ENCODE data around the gene CEP68. TPM values are rescaled to one million over a fixed set of nuclear protein-coding genes. Genes with fewer than 3 reads are reported as not detected.
"Not testable (repeated sequence)": the region's sequence is repeated elsewhere in the genome, so short reads cannot be mapped to it uniquely, and the experiment has no call there.

Gene CEP68
- total and polyA plus RNA-seq, 11 donors = 6.5 to 26.8 (median 16.4) TPM

- 60 to 72% (median 67%) methylated on average over 5 of the region's 5 CpGs for WGBS, 4 donors
- Histone ChIP-seq H3K36me3 (peaks cover 0 to 14% (median 0%) of the 10 kb centered on the region in 9 donors), H3K27ac (peak overlapping the region in 9 of 12 donors; percentile 5 to 39 (median 31)), H3K27me3 (no peaks in the 10 kb centered on the region), H3K9me3 (no peaks in the 10 kb centered on the region), H3K4me1 (peaks cover 11 to 95% (median 61%) of the 10 kb centered on the region in 12 donors), H3K4me3 (no peak overlapping the region)
- TF ChIP-seq CTCF (IDR thresholded peaks at IDR 0.05) (no peak), POLR2A (IDR thresholded peaks at IDR 0.05) (no peak)
- DNase-seq = no peak
- peak in 3 of 4 donors; percentile 19 to 45 (median 28) for ATAC-seq
- intact Hi-C loops (cut with DNase I) = loop anchor here in 1 of 10 donors (5.0 kb wide), 1 partner anchor 39 kb away; no protein-coding TSS in a partner anchor
These were observed 64.9 kb downstream of the CEP68 start for GRCh38 chr2:65120990-65121693.

DNA sequence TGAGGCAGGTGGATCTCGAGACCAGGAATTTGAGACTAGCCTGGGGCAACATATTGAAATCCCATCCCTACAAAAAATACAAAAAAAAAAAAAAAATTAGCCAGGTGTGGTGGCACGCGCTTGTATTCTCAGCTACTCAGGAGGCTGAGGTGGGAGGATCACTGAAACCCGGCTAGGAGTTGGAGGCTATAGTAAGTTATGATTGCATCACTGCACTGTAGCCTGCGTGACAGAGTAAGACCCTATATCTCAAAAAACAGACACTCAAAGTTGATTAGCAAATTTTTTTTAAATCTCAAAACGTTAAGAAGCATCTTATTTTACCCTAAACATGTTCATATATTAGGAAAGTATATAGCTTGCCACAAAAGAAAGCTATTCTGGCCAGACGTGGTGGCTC, 66.1 kb downstream of the CEP68 start:
- intact Hi-C loops (cut with DNase I) = loop anchor here in 1 of 10 donors (5.0 kb wide), 1 partner anchor 40 kb away; no protein-coding TSS in a partner anchor
- ATAC-seq = no peak
- Histone ChIP-seq H3K27ac (no peak overlapping the region), H3K4me3 (no peak overlapping the region), H3K36me3 (peaks cover 0 to 13% (median 0%) of the 10 kb centered on the region in 9 donors), H3K9me3 (no peaks in the 10 kb centered on the region), H3K4me1 (peaks cover 18 to 95% (median 69%) of the 10 kb centered on the region in 12 donors), H3K27me3 (no peaks in the 10 kb centered on the region)
- DNase-seq = no peak
- no peak for TF ChIP-seq POLR2A (IDR thresholded peaks at IDR 0.05)
- WGBS, 4 donors = 78 to 85% (median 84%) methylated on average over 7 of the region's 7 CpGs

GRCh38 chr2:65125457-65125856, 69.2 kb downstream of the CEP68 start:
- peak overlapping the region in 10 of 12 donors; percentile 4 to 97 (median 46) for H3K27ac ChIP-seq
- peak in 2 of 5 donors; percentile 47 to 69 for DNase-seq
- peak overlapping the region in 1 of 12 donors; percentile 8 for H3K4me3 ChIP-seq
- peaks cover 19 to 79% (median 65%) of the 10 kb centered on the region in 12 donors for H3K4me1 ChIP-seq
- ATAC-seq, H3K27me3 ChIP-seq, H3K9me3 ChIP-seq, H3K36me3 ChIP-seq: not testable (repeated sequence)
- 35 to 59% (median 44%) methylated on average over 7 of the region's 7 CpGs for WGBS, 4 donors
- intact Hi-C loops (cut with DNase I) = loop anchor here in 4 of 10 donors (2.0 to 5.0 kb wide), 5 partner anchors 17 to 58 kb away; no protein-coding TSS in a partner anchor

DNA sequence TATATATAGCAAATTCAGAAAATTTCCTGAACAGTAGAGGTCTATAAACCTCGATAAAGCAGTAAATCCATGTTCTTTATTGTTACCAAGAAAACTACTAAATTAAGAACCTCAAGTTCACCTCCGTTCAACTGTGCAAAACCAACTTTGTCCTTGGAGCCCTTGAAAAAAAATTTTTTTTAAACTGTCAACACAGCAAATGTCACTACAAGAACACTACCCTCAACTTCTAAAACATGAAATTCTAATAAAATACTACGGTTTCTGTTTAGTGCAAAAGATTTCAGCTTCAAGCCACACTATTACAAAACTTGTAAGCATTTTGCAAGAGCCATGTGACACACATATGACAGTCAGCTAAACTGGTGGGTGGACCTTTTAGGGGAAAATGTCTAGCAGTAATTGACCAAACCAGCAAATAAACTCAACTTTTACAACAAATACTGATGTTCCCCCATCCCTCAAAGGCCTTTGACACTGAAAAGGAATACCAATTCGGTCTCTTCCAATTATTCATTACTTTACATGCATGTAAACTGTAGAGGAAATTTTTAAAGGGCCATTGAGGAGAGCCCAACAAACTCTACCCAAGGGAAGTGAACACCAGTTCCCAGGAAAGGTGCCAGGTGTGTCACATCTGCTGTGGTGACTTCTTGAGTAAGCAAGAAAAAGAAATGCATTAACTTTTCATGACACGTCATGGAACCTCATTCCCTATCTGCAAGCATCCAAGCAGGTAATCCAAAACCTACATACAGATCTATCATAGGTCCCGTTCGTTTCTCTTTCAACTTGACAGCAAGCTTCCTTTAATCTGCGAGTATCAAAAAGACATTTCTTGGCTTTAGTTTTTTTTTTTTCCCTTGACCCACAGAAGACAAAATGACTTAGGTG, 72.3 kb downstream of the CEP68 start:
- peak overlapping the region; percentile 76 to 94 (median 80) for H3K4me3 ChIP-seq
- no peaks in the 10 kb centered on the region for H3K36me3 ChIP-seq
- no peaks in the 10 kb centered on the region for H3K9me3 ChIP-seq
- H3K27me3 ChIP-seq = no peaks in the 10 kb centered on the region
- 9 to 12% (median 10%) methylated on average over 8 of the region's 8 CpGs for WGBS, 4 donors
- peak in 1 of 5 donors; percentile 13 for DNase-seq
- peaks cover 11 to 72% (median 53%) of the 10 kb centered on the region in 12 donors for H3K4me1 ChIP-seq
- TF ChIP-seq POLR2A (IDR thresholded peaks at IDR 0.05) (no peak), CTCF (IDR thresholded peaks at IDR 0.05) (no peak)
- ATAC-seq = no peak
- intact Hi-C loops (cut with DNase I) = loop anchor here in 4 of 10 donors (5.0 kb wide), 4 partner anchors 36 to 61 kb away; no protein-coding TSS in a partner anchor
- peak overlapping the region in 11 of 12 donors; percentile 87 to 98 (median 96) for H3K27ac ChIP-seq

Data from heart left ventricle (tissue), 16 donors.